Neural crest cell (in vitro differentiated cells): ENCODE data around the gene TMEM259. TPM values are rescaled to one million over a fixed set of nuclear protein-coding genes. Genes with fewer than 3 reads are reported as not detected.
A peak's percentile ranks its signal among the peaks of the same experiment; 100 is the strongest.

Source experiments
- DNase-seq: peaks from one replicate; pipeline ENCODE4 v3.0.0; 2021; ENCODE audit warnings: low read depth, mixed read lengths, low spot score
- H3K27ac Mint-ChIP-seq: one replicate; pipeline ENCODE4 v1.8.0; 2021; ENCODE audit warnings: mild to moderate bottlenecking, mixed read lengths; ENCODE audit not compliant: unreplicated experiment
- H3K27me3 Mint-ChIP-seq: 2 replicates; pipeline ENCODE4 v1.8.0; 2021; ENCODE audit warnings: low read depth, mild to moderate bottlenecking, mixed read lengths
- H3K36me3 Mint-ChIP-seq: 2 replicates; pipeline ENCODE4 v1.8.0; 2021; ENCODE audit warnings: low read depth, mild to moderate bottlenecking, mixed read lengths
- H3K4me1 Mint-ChIP-seq: 2 replicates; pipeline ENCODE4 v1.8.0; 2021; ENCODE audit warnings: mixed read lengths
- H3K4me3 Mint-ChIP-seq: one replicate; pipeline ENCODE4 v1.8.0; 2021; ENCODE audit warnings: mild to moderate bottlenecking, mixed read lengths
- H3K9me3 Mint-ChIP-seq: 2 replicates; pipeline ENCODE4 v1.8.0; 2021; ENCODE audit warnings: mixed read lengths
- total RNA-seq: library from RNA; stranded (reverse); gene quantifications from 2 replicates; pipeline ENCODE4 v1.2.1, GENCODE V29; 2021
- TF ChIP-seq, protein P1 (sequence below): fragments of 200-600 bp; sonication (generic); conservative IDR thresholded peaks from 2 replicates; pipeline ENCODE4 v1.5.0; 2021; ENCODE audit warnings: antibody characterized with exemption, mild to moderate bottlenecking

Gene TMEM259
- total RNA-seq, 1 donor from 2014 or later, result 170 TPM

DNA sequence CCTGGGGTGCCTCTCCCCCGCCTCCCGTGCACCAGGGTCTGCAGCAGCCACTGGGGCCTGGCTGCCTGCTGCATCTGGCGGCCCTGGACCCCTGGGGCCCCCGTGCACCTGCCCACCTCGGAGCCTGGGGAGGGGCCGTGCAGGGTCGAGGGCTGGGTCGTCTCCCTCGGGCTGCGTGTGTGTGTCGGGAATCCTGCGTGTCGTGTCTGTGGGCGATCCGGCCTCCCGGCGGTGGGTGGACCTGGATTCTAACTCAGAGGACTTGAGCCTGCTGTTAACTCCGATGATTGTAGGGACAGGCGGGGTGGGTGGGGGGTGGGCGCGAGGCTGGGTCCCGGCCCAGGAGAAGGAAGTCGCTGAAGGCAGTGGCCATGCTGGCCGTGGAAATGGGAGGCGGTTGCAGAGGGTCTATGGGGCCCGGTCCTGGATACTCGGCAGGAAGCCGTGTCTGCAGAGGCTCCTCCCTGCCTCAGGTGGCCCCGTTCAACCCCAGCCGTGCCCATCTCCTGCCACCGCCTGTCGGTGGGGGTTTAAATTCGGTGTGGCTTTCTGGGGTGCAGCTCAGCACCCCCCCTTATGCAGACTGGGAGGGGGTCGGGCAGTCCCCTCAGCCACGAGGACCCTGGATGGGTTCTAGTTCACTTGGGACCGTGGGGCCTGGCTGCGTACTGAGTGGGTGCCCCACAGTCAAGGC lies 46.2 kb downstream of the TMEM259 start:
- no peaks in the 10 kb centered on the region for H3K4me1 Mint-ChIP-seq

DNA sequence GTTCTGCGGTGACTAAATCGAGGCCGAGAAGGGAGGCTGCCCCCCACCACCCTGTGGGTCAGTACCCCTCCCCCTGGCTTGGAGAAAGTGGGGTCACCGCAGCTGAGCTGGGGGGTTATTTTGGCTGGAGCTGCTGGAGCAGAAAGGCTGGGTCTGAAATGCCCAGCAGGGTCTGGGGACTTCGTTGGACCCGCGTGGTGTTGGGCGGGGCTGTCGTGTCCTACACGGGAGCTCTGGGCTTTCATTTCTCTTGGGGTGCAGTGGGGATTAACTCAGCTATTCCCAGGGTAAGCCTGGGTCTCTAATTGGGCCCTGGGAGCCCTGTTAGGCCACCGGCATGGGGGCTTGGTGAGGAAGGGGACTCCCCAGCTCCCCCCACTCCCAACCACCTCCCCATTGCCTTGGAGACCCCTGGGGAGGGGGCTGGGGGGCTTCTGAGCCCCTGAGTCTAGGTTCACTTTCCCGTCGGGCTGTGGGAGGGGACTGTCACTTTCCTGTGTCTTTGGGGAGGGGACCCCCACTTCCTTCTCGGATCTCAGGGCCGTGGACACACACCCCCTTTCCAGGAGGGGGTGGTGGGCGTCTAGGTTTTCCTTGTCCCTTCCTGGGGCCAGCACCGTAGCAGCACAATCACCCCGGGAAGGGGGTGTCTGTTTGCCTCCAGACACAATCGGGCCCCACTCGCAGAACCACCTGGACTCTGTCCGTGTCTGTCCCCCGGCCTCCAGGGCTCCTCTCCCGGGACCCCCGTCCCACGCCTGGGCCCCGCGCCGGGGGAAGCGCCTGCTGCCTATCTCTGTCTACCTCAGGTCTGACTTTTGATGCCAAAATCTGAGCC lies 47.0 kb downstream of the TMEM259 start:
- H3K36me3 Mint-ChIP-seq, result peaks cover 13% of the 10 kb centered on the region
- no peak overlapping the region for H3K4me3 Mint-ChIP-seq
- peaks cover 4% of the 10 kb centered on the region for H3K9me3 Mint-ChIP-seq
- no peak for DNase-seq
- no peak overlapping the region for H3K27ac Mint-ChIP-seq
- no peaks in the 10 kb centered on the region for H3K4me1 Mint-ChIP-seq
- H3K27me3 Mint-ChIP-seq, result no peaks in the 10 kb centered on the region
- TF ChIP-seq, protein P1, sequence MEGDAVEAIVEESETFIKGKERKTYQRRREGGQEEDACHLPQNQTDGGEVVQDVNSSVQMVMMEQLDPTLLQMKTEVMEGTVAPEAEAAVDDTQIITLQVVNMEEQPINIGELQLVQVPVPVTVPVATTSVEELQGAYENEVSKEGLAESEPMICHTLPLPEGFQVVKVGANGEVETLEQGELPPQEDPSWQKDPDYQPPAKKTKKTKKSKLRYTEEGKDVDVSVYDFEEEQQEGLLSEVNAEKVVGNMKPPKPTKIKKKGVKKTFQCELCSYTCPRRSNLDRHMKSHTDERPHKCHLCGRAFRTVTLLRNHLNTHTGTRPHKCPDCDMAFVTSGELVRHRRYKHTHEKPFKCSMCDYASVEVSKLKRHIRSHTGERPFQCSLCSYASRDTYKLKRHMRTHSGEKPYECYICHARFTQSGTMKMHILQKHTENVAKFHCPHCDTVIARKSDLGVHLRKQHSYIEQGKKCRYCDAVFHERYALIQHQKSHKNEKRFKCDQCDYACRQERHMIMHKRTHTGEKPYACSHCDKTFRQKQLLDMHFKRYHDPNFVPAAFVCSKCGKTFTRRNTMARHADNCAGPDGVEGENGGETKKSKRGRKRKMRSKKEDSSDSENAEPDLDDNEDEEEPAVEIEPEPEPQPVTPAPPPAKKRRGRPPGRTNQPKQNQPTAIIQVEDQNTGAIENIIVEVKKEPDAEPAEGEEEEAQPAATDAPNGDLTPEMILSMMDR, result no peak

More for the DNA sequence above, 46.2 kb downstream of the TMEM259 start:
- no peak for DNase-seq
- TF ChIP-seq, protein P1, result no peak
- no peaks in the 10 kb centered on the region for H3K27me3 Mint-ChIP-seq
- no peak overlapping the region for H3K4me3 Mint-ChIP-seq
- H3K9me3 Mint-ChIP-seq, result peaks cover 4% of the 10 kb centered on the region
- H3K27ac Mint-ChIP-seq, result no peak overlapping the region
- H3K36me3 Mint-ChIP-seq, result peaks cover 10% of the 10 kb centered on the region

DNA sequence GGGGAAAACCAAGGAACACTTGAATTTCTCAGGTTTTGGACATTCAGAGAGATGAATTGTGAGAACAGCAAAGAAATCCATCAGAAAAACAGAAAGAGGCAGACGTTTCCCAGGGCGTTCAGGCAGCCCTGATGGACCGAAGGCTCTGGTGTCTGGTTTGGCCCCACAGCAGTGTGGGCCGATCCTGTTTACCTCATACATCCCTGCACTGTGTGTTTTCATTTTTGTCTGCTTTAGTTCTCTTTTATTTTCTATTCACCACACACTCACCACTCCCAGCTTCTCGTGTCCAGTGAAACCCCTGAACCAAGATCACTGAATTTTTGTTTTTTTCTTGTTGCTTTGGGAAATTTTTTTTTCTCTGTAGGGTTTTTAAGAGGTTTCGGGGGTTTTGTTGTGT lies 48.6 kb downstream of the TMEM259 start:
- Mint-ChIP-seq H3K27ac (no peak overlapping the region), H3K36me3 (peaks cover 15% of the 10 kb centered on the region)
- no peak for DNase-seq

DNA sequence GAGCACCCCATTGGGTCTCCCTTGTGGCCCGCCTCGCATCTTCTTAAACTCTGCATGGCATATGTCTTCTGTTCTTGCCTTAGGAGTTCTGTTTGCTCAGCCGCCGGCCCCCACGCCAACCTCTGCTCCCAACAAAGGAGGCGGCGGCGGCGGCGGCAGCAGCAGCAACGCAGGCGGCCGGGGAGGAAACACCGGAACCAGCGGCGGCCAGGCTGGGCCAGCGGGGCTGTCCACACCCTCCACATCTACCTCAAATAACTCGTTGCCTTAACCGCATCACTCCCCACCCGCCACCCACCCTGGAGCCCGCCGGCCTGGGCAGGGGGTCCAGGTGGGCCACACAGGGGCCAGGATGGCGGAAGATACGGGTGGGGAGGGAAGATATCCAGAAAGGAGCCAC lies 49.1 kb downstream of the TMEM259 start:
- peaks cover 18% of the 10 kb centered on the region for H3K36me3 Mint-ChIP-seq
- H3K4me3 Mint-ChIP-seq, result no peak overlapping the region
- peaks cover 4% of the 10 kb centered on the region for H3K9me3 Mint-ChIP-seq
- H3K27ac Mint-ChIP-seq, result no peak overlapping the region
- TF ChIP-seq, protein P1, result no peak
- H3K4me1 Mint-ChIP-seq, result no peaks in the 10 kb centered on the region
- H3K27me3 Mint-ChIP-seq, result no peaks in the 10 kb centered on the region
- DNase-seq, result no peak

More for the DNA sequence above, 48.6 kb downstream of the TMEM259 start:
- Mint-ChIP-seq H3K9me3 (peaks cover 4% of the 10 kb centered on the region), H3K4me1 (no peaks in the 10 kb centered on the region), H3K27me3 (no peaks in the 10 kb centered on the region), H3K4me3 (no peak overlapping the region)
- TF ChIP-seq, protein P1, result no peak

DNA sequence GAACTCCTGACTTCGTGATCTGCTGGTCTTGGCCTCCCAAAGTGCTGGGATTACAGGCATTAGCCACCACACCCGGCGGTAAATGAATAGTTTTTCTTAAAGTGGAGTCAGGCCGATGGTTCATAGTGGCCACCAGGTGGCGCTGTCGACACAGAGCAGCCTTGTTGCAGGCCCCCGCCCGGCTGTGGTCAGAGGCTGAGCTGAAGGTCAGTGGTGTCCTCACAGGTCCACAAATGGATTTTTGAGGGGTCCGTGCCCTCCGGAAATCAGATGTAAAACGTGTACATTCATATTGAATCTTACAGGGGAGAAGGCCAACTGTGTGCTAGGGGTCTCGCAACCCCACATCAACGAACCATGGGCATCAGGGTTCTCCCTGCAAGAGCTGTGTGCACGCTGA lies 50.2 kb downstream of the TMEM259 start:
- DNase-seq, result no peak
- H3K9me3 Mint-ChIP-seq, result peaks cover 4% of the 10 kb centered on the region
- TF ChIP-seq, protein P1, result peak; percentile 75
- no peak overlapping the region for H3K4me3 Mint-ChIP-seq
- H3K27me3 Mint-ChIP-seq, result no peaks in the 10 kb centered on the region
- no peaks in the 10 kb centered on the region for H3K4me1 Mint-ChIP-seq
- no peak overlapping the region for H3K27ac Mint-ChIP-seq
- peaks cover 22% of the 10 kb centered on the region for H3K36me3 Mint-ChIP-seq
